Activated CD8-positive, alpha-beta memory T cell treated with anti-CD3 and anti-CD28 coated beads, Interleukin-2, amount 50 U/mL, for 4 hours (primary cell): ENCODE measurements around the gene DOCK2.
A peak's percentile ranks its signal among the peaks of the same experiment; 100 is the strongest.
"Not testable (repeated sequence)": the region's sequence is repeated elsewhere in the genome, so short reads cannot be mapped to it uniquely, and the experiment has no call there.

Experiments
- DNase-seq: peaks from one replicate; pipeline ENCODE4 v3.0.0-alpha.2; 2020

The DOCK2 gene

DNA sequence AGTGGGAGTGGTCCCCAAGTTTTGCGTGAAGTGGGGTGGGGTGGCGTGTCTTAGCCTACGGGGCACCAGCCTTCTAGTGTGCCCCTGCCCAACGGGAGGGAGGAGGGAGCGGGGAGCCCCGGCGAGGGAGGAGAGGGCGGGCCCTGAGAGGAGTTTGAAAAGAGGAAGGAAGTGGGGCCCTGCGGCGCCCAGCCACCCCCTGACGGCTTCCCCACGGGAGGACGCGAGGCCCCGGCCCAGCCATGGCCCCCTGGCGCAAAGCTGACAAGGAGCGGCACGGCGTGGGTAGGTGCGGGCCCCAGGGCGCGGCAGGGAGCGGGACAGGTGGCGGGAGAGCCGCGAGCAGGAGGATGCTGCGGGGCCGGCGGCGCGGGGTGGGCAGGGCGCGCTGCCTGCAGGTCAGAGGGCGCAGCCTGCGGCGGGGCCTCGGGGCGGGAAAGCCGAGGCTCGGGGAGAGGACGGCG lies at the start of gene DOCK2:
DOCK2 (plus strand) TSS at position 191 of the 464 bp plus-strand sequence; CDS start at position 243, 52 bp downstream.
- DNase-seq, result peak; percentile 68

DNA sequence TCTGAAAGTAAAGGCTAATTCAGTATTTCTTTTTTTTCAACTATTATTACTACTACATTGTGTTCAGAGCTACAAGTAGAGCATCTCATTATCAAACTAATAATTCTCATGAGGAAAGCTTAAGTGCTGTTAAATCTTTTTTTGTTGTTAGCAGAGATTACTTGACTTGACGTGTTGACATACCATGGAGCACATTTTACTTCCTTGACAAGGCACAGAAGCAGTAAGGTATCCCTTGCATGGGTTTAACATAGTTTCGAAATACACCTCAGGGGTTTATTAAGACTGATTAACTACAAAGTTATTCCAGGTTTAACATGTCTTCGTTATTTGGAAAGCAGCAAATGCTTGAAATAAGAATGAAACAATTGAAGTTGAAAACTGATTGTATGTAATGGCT lies 46.5 kb upstream of the DOCK2 start:
- DNase-seq, result no peak

GRCh38 chr5:169591636-169592035 lies 45.4 kb upstream of the DOCK2 start:
- no peak for DNase-seq

DNA sequence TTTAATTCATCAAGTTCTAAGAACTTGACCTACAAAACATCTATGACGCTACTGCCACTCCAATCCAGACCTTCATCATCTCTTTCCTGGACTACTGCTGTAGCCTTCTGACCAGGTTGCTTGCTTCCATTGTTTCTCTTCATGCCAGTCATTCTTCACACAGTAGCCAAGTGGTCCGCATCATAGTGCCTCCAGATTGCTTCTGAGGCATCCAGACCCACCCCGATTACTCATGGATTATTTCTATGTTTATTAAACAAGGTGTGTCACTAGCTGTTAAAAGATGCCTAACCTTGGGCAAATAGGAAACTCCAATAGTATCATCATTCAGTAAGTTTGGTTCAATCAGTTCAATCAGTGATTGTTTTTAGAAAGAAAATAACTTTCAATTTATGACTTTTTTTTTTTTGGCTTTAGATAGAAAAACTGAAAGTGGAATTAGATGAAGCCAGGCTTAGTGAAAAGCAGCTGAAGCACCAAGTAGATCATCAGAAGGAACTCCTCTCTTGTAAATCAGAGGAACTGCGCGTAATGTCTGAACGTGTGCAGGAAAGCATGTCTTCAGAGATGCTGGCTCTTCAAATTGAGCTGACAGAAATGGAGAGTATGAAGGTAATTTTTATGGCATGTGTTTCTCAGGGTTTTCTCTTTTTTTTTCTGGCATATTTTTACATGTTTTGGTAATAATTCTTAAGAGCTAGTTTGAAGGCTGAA lies 44.0 kb upstream of the DOCK2 start:
- no peak for DNase-seq

DNA sequence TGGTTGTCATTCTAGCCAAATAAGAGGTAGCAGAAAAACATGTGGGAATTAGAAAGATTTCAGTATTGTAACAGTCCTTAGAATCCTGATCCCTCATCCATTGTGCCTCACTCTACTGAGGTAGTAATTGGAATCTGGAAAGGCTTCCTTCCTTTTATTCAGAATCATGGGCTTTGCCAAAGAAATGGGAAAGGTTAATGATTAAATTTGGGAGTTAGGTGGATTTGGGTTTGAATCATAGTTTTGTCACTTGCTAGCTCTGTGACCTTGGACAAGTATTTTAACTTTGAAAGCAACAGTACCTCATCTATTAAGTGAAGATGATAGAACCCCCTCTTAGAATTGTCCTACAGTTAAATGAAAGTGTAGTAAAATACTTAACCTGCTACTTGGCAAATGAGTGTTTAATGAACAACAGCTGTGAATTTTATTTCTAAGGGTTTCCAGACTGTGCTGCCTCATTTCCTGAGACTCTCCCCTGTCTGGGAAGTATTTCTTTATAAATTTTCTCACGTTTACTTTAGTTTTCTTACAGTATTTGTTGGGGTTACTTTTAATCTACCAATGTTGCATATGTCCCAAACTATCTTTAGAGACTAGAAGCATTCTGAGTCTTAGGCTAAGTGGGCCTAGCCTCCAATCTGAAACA lies 41.8 kb upstream of the DOCK2 start:
- DNase-seq, result no peak

GRCh38 chr5:169599451-169599850 lies 37.6 kb upstream of the DOCK2 start:
- DNase-seq, result no peak

DNA sequence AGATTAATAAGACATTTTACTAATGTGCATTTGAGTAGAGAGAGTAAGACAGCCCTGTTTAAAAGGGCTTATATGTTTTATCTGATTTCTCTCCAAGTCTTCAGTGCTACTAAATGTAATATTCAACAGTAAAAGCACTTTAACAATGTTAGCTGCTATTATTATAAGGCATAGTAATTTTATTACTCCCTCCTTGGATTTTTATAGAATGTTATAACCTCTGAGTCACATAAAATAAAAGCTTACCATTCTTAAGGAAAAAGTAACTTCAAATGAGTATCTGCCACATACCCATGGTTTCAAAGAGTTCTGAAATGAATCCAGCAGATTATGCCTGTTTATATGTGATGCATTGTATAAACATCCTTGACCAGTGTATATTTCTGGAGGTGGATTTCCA lies 34.5 kb upstream of the DOCK2 start:
- DNase-seq, result no peak

GRCh38 chr5:169606279-169606678 lies 30.8 kb upstream of the DOCK2 start:
- no peak for DNase-seq

- DNase-seq, result no peak
These were observed 29.2 kb upstream of the DOCK2 start for GRCh38 chr5:169607882-169608281.

DNA sequence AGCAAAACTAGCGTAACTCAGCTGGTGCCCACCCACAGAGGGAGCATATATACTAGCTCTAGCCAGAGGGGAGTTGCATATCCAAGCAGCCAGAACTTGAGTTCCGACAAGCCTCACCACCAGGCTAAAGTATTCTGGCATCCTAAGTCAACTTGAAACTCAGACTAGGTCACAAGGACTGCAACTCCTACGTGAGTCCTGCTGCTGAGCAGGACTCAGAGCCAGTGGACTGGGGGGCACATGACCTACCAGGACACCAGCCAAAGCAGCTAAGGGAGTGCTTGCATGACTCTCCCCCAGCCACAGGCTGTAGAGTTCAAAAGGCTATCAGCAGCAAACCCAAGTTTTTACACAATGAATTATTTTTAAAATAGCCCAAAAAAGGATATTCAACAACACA lies 27.4 kb upstream of the DOCK2 start:
- DNase-seq, result no peak

DNA sequence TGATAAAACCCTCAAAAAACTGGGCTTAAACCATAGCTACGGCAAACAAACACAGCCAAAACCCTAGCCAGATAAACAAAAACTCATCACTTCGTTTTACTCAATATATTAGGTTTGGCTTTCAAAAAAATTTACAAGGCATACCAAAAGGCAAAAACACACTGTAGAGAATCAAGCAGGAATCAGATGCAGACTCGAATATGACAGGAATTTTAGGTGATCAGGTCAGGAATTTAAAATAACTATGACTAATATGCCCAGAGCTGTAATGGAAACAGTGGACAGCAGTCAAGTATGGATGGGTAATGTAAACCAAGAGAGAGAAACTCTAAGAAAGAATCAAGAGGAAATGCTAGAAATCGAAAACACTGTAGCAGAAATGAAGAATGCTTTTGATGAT lies 26.5 kb upstream of the DOCK2 start:
- no peak for DNase-seq

DNA sequence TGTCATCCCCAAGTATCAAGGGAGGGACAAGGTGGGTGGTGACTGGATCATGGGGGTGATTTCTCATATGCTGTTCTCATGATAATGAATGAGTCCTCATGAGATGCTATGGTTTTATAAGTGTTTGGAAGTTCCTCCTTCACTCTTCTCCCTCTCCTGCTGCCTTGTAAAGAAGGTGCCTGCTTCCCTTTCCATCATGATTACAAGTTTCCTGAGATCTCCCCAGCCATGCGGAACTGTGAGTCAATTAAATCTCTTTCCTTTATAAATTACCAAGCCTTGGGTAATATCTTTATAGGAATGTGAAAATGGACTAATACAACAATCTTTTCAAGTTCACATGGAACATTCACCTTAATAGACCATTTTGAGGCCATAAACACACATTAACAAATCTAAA lies 21.5 kb upstream of the DOCK2 start:
- DNase-seq, result no peak

- not testable (repeated sequence) for DNase-seq
These were observed 12.8 kb upstream of the DOCK2 start for GRCh38 chr5:169624307-169624706.

- DNase-seq, result no peak
These were observed 10.3 kb upstream of the DOCK2 start for GRCh38 chr5:169626779-169627178.

DNA sequence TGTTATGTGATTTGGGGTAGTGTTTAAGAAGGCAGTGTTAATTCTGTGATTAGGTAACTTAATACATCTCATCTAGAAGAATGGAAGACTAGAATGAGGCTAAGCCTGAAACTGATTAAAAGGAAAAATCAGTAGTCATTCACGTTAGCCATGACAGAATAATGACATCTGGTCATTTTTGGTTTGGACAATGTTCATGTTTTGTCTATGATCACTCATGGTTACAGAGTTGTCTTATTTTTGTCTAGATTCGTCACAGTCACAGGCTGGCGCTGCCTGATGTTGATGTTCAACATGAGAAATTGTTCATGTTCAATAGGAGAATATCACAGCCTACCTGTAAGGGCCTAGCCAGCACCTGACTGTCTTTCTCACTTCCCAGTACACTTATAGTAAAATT lies 9.5 kb upstream of the DOCK2 start:
- no peak for DNase-seq

- DNase-seq, result no peak
These were observed 8.2 kb upstream of the DOCK2 start for GRCh38 chr5:169628892-169629291.

GRCh38 chr5:169629847-169630548 lies 7.1 kb upstream of the DOCK2 start:
- DNase-seq, result no peak

DNA sequence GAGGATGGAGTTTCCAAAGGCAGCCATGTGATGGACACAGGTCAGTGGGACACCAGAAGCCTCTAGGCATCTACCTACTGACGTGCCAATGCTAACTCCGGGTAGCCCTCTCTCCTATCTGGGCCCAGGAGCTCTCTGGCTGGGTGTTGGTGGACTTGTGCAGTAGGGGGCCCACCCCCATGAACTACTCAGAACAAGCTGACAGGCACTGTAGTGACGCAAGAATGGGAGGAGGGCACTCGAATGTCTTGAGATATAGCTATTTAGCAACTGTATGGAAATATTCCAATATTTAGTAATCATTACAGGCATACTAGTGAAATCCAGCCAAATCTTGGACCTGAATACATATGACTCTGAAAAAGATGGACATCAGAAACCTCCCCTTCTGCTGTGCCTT lies 5.7 kb upstream of the DOCK2 start:
- no peak for DNase-seq

DNA sequence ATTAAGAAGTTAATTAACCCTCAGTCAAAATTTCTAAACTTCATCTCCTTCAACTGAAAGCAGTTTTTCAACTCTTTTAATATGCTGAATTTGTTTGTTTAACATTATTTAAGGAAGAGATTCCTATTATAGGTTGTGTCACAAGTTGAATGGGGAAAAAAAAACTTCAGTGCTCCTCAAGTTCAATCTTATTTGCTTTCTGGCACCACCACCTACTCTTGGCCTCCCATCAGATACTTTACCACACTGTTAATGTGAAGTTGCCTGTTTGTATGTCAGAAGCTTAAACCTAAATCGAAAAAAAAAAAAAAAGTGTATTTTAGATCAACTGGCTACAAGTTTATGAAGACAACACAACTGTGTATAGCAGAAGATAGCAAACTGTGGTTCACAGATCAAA lies 4.1 kb upstream of the DOCK2 start:
- no peak for DNase-seq

DNA sequence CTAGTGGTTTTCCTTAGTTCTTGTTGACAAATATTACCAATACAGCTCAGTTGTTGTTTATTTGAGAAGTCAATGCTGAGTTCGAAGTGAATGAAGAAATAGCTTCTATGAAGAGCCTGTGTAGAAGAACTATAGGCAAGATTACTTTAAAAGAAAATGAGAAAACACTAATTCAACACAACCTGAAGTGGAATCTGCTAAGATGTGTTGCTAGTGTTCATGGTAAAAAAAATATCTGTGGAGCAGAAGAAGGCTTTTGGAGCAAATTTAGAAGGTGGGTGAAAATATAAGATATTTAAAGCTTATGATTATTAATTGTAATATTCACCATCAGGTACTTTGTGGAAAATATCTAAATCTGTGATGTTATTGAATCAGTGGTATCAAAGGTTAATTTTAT lies 2.5 kb upstream of the DOCK2 start:
- no peak for DNase-seq

DNA sequence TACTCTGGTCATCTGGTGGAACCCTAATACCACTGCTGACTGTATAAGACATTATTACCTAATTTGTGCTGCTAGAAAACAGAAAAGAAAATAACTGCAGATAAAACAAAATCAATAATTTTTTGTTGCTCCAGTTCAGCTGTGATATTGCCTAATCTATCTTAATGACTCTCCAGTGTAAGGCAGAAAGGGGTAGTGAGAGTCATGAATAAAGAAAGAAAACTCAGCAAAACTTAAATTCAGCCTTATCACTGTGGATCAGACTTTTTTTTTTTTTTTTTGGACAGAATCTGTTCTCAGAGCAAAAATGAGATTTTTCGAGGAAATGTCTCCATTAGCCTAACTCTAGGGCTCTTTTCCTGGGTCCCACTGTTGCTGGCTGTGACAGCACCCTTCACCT lies 1.1 kb upstream of the DOCK2 start:
- no peak for DNase-seq

- no peak for DNase-seq
These were observed 494 bp upstream of the DOCK2 start for GRCh38 chr5:169636477-169637084.

DNA sequence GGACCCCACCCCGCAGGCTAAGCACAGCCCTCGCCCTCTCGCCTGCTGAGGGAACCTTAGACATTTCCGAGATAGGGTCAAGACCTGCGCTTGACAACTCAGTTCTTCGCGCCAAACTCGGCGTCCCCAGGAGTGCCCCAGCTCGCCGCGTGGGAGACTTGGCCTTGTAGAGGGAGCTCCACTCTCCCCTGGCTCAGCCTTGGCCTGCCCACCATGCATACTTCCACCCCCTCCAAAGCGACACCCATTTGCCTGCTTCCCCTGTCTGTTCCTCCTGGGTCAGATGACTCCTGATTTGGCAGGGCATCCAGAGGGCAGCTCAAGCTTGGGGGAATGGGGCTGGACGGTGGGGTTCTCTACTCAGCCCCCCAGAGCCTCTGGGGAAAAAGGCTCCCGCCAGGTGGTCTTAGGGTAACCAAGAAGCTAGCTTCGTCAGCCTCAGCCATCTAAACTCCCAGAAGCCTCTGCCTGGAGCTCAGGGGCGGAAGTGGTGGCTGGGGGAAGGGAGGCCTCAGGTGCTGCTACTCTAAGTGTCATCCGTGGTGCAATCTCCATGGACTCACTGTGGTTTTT lies 560 bp downstream of the DOCK2 start:
- peak; percentile 74 for DNase-seq
